HuH-7.5 (cell line): ENCODE results near the gene MS4A4E.
"Not testable (repeated sequence)": the region's sequence is repeated elsewhere in the genome, so short reads cannot be mapped to it uniquely, and the experiment has no call there.

Experiments used
- DNase-seq: peaks from one replicate; pipeline ENCODE4 v3.0.0; 2011; ENCODE audit warnings: low spot score

The MS4A4E gene

GRCh38 chr11:60172011-60172410, 70.9 kb downstream of the MS4A4E start:
- DNase-seq: no peak

DNA sequence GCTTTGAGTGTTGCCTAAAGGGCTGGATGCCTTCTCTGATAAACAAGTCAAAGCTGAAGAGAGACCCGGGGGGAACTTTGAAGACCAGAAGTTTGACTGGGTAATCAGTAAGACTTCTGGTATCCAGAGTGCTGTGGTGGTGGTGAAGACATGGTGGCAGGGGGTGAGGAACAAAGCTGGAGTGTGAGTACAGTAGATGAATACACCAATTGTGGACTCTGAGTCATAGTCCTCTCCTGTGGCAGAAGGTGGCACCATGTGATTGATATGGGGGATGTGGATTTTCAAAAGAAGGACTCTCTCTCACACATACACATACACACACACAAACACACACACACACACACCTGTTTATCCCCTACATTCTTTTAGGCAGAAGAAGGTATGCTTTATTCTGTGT, 72.4 kb downstream of the MS4A4E start:
- no peak for DNase-seq

- DNase-seq: no peak
Measured at GRCh38 chr11:60169264-60169915, 73.5 kb downstream of the MS4A4E start.

GRCh38 chr11:60168306-60168705, 74.6 kb downstream of the MS4A4E start:
- no peak for DNase-seq

- DNase-seq: no peak
Measured at GRCh38 chr11:60165951-60166350, 77.0 kb downstream of the MS4A4E start.

DNA sequence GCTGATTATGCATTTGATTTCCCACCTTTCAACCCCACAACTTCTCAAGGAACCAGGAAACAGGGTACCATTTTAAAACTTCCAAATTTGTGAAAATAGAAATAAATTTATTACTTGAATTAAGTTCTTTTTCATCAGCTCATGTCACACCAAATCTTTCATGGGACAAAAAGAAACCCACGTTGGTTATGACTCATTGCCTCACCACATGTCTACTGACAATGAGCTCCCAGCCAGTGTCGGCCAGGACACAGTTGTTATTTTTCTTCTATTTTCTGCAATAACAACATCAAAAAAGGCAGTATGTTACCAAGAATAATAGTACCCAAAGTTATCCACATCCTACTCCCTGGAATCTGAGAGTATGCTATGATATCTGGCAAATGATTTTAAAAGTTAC, 77.4 kb downstream of the MS4A4E start:
- no peak for DNase-seq

GRCh38 chr11:60164550-60165075, 78.3 kb downstream of the MS4A4E start:
- no peak for DNase-seq

DNA sequence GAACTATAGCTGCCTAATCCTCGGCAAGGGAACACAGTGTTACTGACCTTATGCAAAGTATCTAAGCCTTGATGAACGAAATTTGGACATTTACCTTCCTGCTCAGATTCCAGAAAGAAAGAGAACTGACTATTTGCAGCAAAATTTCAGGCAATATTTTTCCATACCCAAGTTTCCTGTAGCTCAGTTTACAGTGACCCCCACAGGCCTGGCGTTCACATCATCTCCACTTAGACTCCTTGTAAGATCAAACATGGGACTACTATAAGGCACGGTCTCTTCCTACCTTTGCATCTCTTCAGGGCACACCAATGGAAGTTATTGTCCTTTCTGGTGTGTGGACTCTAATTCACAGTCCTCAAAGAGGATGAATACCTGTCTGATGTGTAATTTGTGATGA, 81.2 kb downstream of the MS4A4E start:
- DNase-seq: no peak

DNA sequence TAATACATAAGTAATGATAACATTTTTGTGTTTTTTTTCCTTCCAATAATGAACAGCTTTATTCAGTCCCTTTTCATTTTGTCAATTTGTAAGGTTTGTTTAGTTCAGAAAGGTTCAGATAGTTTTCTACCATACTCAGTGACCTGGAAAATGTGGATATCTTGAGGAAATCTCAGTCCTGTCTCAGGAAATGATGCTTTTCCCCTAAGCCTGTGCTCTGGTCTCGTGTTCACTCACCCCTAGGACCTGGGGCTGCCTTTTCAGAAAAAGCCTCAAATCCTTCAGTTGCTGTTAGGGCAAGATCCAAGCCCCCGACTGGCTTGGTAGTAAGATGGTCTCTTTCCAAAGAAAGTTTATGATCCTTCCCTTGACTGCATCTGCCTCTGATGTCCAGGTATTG, 81.8 kb downstream of the MS4A4E start:
- DNase-seq: no peak

DNA sequence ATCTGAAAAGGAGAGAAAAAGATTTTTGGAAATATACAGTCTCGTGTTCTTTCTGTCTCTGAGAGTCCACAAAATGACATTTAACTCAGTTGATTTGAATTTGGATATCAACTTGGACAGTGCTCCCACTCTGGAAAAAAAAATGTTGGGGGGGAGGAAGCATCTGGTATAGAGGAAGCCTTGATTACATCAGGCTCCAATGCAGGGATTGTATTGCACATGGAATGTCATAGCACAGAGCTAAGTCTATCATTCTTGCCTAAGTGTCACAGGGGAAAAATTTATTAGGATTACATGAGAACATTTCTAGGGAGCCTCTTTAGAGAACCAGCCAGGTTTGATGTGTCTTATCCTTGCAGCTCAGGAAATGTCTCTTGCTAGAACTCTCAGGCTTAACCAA, 83.1 kb downstream of the MS4A4E start:
- DNase-seq: no peak

- no peak for DNase-seq
Measured at GRCh38 chr11:60159284-60159683, 83.7 kb downstream of the MS4A4E start.

- no peak for DNase-seq
Measured at GRCh38 chr11:60158636-60159035, 84.3 kb downstream of the MS4A4E start.

- DNase-seq: no peak
Measured at GRCh38 chr11:60155931-60156330, 87.0 kb downstream of the MS4A4E start.

- not testable (repeated sequence) for DNase-seq
Measured at GRCh38 chr11:60152727-60153126, 90.2 kb downstream of the MS4A4E start.

DNA sequence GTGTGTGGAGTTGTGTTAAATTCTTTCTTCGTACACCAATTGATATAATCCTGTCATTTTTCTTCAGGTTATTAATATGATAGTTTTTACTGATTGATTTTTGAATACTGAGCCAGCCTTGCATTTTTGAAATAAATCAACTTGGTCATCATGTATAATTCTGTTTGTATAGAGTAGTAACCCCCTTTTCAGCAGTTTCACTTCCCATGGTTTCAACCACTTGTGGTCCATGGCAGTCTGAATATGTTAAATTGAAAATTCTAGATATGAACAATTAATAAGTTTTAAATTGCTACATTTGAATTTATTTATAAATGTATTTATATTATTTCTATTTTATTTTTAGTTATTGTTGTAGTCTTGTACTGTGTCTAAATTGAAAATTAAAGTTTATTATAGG, 92.7 kb downstream of the MS4A4E start:
- DNase-seq: no peak
